ENCODE results near the gene FAM168B.

GRCh38 chr2:131036696-131037397, 56.4 kb downstream of the FAM168B start:
- TF ChIP-seq REST (IDR thresholded peaks at IDR 0.05; ENCODE audit: low read depth, low read length) (no peak), EZH2phosphoT487 (IDR thresholded peaks at IDR 0.05; ENCODE audit: borderline replicate concordance, low read depth) (no peak), YY1 (IDR thresholded peaks at IDR 0.05; ENCODE audit: low read depth) (no peak), ELF1 (IDR thresholded peaks at IDR 0.05) (no peak), FOXJ3 (CRISPR knock-in tag; IDR thresholded peaks at IDR 0.05) (no peak), SIN3A (IDR thresholded peaks at IDR 0.05; ENCODE audit: borderline replicate concordance, low read depth, low read length) (no peak), CTCF (IDR thresholded peaks at IDR 0.05) (no peak), SMC3 (IDR thresholded peaks at IDR 0.05; ENCODE audit: low read depth, low read length) (no peak), MAX (IDR thresholded peaks at IDR 0.05; ENCODE audit: low read depth) (no peak), POLR2AphosphoS5 (IDR thresholded peaks at IDR 0.05; ENCODE audit: low read depth, low read length) (no peak), JUND (IDR thresholded peaks at IDR 0.05) (no peak)

Measured in SK-N-SH (cell line).